Hepatic stellate cell (primary cell): ENCODE measurements around the gene PTPN1.
A peak's percentile ranks its signal among the peaks of the same experiment; 100 is the strongest.
"Not testable (repeated sequence)": the region's sequence is repeated elsewhere in the genome, so short reads cannot be mapped to it uniquely, and the experiment has no call there.

Experiments
- DNase-seq: peaks from one replicate; pipeline ENCODE4 v3.0.0; 2011; ENCODE audit warnings: low spot score

Gene PTPN1

DNA sequence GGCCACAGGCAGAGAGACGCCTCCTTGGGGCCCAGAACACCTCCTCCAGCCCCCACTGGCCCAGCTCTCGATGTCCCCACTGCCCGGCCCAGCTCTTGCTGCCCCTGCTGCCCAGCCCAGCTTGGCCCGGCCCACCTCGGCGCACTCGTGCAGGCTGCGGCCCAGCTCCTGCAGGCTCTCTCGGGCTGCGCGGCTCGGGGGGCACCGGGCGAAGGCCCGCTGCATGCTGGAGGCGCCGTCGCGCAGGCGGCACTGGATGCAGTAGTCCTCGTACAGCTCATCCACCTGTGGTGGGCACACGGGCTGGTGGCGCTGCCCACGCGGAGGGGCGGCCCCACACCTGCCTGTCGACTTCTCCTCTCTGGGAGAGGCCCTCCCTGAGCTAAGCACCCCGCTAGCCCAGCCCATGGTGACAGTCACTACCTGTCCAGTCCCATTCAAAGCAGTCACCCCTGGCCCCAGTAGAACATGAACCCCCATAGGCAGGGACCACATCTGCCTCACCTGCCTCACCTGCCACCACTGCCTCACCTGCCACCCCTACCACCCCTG, 99.3 kb downstream of the PTPN1 start:
- no peak for DNase-seq

- DNase-seq: no peak
Measured at GRCh38 chr20:50610212-50610718, 100.1 kb downstream of the PTPN1 start.

DNA sequence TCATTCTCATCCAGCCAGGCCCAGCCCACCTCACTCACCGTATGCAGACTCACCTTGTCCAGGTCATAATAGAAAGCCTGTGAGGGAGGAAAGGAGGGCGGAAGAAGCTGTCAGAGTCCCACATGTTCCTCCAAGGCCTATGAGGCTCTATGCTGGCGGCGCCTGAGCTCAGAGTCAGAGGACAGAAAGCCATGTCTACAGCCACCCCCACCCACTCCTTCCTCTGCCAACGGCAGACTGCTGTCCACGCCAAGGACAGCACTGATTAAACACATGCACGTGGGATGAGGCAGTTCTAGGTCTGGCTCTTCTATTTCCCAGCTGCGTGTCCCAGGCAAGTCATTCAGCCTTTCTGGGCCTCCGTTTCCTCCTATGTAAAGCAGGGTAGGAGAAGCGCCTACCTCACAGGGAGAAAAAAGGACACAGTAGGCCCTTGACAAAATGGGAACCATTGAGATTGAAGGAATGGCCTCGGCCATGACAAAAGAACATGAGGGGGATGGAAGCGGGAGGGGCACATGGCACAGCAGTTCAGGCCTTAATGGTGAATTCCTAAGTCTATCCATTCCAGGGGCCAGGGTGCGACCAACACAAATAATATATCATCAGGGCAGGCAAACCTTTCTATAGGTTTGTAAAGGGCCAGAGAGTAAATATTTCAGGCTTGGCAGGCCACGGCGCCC, 101.1 kb downstream of the PTPN1 start:
- no peak for DNase-seq

DNA sequence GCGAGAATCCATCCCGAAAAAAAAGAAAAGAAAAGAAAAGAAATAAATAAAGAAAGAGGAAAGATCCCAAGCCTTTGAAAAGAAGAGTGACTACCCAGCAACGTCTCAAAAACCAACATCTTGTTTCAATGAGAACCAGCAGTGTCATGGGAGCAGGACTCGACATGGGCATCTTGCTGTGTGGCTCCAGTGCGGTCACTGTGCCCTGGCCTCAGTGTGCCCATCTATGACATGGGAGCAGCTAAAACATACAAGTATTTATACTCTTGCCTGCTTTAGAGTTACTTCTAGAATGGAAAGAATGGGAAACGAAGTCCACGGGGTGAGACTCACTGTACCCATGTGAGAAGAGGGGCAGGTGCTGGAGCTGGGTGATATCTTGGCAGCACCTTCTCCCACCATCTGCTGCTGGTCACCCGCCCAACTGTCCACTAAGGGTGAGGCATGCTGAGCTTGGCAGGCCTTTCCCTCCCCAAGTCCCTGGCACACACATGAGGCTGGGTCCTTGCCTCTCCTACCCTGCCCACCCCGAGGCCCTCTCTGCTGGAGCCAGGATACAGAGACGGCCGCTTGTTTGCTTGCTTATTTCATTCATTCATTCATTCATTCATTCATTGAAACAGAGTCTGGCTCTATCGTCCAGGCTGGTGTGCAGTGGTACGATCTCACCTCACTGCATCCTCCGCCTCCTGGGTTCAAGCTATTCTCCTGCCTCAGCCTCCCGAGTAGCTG, 103.4 kb downstream of the PTPN1 start:
- DNase-seq: no peak

DNA sequence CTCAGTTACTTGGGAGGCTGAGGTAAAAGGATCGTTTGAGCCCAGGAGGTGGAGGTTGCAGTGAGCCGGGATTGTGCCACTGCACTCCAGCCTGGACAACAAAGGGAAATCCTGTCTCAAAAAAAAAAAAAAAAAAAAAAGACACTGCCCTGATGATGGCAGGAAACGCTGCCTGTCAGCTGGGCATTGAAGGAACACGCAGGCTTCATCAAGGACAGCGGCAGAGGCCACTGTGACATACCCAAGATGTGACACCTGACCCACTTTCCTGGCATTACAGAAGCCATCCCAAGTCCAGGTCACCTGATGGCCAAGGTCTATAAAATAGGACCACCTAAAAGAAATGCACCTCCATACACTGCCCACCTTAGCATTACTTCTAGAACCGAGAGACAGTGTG, 105.2 kb downstream of the PTPN1 start:
- DNase-seq: no peak

DNA sequence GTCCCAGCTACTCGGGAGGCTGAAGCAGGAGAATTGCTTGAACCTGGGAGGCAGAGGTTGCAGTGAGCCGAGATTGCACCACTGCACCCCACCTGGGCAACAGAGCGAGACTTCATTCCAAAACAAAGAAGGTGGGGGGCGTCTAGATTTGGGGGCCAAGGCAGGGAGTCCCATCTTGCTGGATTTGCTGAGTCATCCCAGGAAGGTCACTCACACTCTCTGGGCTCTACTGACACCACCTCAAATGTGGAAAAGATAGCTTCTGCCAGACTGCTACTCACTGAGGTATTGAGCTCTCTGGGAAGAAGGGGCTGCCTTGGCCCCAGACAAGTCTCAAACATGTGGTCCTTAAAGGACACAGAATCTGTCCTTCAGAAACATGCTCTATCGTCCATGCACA, 106.8 kb downstream of the PTPN1 start:
- no peak for DNase-seq

GRCh38 chr20:50618537-50618936, 108.4 kb downstream of the PTPN1 start:
- no peak for DNase-seq

- DNase-seq: not testable (repeated sequence)
Measured at GRCh38 chr20:50620459-50620858, 110.3 kb downstream of the PTPN1 start.

DNA sequence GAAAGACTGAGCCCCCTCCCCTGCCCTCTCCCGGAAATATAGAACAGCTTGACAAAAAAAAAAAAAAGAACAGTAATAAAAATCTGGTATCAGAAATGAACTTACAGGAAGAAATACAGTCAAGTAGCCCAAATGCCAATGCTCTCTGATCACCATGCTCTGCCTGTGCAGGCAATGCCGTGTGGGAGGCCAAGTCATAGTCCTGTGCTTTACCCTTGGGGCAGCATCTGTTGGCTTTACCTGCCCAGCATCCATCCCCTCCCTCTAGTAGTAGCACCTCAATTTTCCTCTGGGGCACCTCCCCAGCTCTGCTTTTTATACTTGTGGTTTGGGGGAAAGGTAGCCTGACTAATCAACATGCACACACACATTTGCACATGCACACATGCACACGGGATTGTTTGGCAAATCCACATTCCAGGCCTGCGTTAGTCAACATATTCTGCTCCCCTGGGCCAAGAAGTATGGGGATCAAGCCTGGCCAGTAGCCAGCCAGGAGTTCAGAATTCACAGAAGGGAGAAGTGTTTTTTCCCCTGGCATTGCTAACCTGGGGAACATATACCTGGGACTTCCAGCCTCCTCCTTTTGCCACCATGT, 111.0 kb downstream of the PTPN1 start:
- no peak for DNase-seq

DNA sequence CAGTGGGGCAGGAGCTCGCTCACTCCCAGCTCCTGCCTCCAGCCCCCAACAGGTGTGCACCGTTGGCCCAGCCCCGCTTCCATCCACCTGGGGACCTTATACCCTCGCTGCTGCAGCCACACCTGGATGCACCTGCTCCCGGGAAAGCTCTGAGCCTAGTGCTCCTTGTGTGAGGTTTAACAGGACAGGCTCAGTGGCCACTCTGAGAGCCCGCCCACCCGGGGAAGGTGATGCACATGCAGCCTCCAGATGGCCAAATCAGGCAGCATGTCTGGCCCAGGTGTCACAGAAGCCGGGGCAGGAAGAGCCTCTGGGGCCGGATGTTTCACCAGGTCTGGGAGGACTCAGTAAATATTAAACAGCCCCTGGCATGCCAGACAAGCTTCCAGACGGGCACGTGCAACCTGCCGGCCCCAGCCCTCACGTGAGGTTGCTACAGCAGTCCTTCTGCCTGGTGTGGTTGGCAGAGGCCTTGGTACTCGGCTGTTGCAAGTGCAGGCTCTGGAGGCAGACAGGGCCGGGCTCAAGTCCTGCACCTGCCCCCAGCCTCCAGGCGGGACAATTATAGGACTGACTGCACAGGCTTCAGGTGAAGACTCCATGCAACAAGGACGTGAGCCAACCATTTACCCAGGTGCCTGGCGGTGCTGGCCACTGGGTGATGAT, 114.3 kb downstream of the PTPN1 start:
- DNase-seq: no peak

DNA sequence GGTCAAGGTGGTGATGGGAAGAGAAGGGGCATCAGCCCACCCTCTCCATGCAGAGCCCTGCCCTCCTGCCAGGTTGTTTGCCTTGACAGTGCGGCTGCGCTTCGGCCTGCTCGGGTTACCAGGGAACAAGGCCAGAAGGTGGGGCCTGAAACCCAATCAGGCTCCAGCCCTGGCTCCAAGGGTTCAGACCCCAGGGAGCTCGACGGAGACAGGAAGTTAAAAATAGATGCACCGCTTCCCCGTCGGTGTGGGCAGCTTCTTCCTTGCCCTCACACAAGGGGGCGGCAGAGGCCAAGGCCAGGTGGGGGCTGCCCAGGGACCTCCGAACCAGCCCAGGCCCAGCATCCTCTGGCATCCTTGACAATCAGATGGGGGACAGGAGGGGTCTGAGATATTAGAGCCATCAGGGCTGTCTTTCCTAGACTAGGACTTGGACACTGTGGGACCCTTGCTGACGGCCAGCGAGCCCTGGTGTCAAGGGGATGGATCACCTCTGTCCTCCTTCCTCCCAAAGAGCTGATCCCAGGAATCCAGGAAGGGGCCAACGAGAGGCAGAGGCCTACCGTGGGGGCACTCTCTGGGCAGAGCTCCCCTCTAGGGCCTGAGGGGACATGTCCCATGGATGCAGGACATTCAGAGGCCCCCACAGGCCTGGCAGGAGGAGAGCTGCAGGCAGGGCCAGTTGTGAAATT, 115.9 kb downstream of the PTPN1 start:
- DNase-seq: peak; percentile 77

DNA sequence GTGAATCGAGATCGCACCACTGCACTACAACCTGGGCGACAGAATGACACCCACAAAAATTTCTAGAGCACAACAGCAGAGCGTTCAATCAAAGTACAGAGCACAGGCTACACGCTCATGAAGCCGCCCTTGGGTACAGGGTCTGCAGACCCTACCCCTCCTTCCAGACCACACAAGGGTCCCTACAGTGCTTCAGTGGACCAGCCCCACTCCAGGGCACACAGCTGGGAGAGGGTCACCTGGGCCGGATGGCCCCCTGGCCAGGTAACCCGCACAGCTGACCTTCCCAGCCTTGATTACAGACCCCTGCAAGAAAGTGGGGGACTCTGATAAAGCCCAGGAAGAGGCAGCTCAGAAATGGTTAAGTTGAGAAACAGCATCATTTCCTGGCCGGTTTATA, 117.6 kb downstream of the PTPN1 start:
- no peak for DNase-seq

GRCh38 chr20:50628332-50628731, 118.1 kb downstream of the PTPN1 start:
- DNase-seq: no peak

DNA sequence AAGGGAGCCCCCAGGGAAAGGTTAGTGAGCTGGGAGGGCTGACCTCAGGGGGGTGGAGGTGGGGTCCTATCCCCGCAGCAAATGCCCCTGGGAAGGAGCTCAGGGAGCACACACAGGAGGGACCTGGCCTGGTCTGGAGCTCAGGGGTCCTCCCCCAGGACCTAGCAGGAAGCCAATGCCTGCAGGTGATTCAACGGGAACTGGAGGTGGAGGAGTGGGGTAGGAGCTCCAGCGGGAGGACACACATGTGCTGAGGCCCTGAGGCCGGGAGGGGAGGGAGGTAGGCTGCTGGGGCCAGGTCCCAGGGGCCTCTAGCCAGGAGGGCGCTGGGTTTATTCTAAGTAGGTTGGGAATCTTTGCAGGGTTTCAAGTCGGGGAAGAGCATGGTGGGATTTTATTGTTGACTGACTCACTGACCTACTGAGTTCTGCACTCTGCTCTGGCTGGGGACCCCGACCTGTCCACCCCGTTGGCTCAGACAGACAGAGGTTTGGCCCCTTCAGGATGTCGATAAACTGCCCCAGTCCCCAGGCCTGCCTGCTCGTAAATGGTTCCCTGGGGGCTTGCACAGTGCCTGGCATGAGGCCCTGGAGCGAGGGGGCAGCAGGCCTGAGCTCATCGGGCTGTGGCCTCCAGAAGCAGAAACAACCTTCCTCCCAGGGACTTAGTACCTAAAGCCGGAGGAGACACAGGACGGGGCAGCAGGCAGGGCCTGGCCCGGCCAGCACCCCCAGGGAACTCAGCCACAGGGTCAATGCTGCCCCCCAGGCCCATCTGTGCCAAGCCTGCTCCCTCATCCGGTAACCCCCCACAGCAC, 118.9 kb downstream of the PTPN1 start:
- DNase-seq: no peak

GRCh38 chr20:50629670-50630045, 119.5 kb downstream of the PTPN1 start:
- no peak for DNase-seq

- DNase-seq: no peak
Measured at GRCh38 chr20:50630578-50631263, 120.5 kb downstream of the PTPN1 start.

DNA sequence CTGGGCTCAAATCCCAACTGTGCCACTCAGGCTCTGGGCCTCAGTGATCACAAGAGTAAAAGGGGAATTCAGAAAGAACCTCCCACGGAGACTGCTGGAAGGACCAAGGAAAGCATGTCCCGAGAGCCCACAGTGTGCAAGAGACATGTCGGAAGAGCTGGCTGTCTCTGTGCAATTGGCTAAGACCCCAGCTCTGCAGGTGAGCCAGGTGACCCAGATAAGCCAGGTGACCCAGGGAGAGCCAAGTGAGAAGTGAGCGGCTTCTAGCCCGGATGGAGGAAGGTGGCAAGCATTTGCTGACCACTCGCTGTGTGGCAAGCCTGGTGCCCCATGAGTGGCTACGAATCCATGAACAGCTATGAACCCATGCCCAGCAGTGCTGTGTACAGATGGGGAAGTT, 122.1 kb downstream of the PTPN1 start:
- DNase-seq: no peak

GRCh38 chr20:50632701-50633100, 122.5 kb downstream of the PTPN1 start:
- DNase-seq: no peak

DNA sequence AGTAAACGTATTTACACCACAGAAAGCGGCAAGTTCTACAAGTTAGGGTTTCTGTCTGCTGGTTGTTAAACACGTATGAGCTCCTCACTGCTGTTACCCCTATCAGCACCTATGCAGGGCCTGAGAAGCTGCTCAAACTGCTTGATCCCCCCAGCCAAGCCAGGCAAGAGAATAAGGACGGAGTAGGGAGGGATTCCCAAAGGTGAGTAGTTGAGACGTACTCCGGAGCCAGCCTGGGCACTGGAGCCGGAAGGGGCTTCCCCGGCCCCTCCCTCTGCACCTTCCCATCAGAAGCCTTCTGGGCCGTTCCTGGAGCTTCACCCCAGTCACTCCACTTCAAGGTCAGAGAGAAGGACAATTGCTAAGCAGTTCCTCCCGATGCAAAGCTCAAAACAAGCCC, 123.2 kb downstream of the PTPN1 start:
- DNase-seq: no peak

- no peak for DNase-seq
Measured at GRCh38 chr20:50634191-50634590, 124.0 kb downstream of the PTPN1 start.
